BE2C (cell line): ENCODE data around the gene DNAI7.

Experiments
- DNase-seq: peaks from one replicate; pipeline ENCODE4 v3.0.0-alpha.2; 2020
- H3K27me3 ChIP-seq: fragments of 250-450 bp; sonication (Bioruptor Pico); 2 replicates; pipeline ENCODE4 v1.5.1; 2020; ENCODE audit warnings: mild to moderate bottlenecking
- H3K36me3 ChIP-seq: fragments of 250-450 bp; sonication (Bioruptor Pico); 2 replicates; pipeline ENCODE4 v1.5.1; 2020; ENCODE audit warnings: mild to moderate bottlenecking
- H3K4me1 ChIP-seq: fragments of 250-450 bp; sonication (Bioruptor Pico); 2 replicates; pipeline ENCODE4 v1.5.1; 2020
- H3K4me3 ChIP-seq: 2 replicates; pipeline ENCODE4 v1.5.1; 2011; ENCODE audit warnings: low read depth, low read length
- H3K9me3 ChIP-seq: fragments of 250-450 bp; sonication (Bioruptor Pico); 2 replicates; pipeline ENCODE4 v1.5.1; 2020
- TF ChIP-seq, protein P1 (sequence below): IDR thresholded peaks from 2 replicates; pipeline ENCODE4 v1.5.1; 2012; ENCODE audit warnings: mild to moderate bottlenecking, low read depth, low read length

Gene DNAI7

DNA sequence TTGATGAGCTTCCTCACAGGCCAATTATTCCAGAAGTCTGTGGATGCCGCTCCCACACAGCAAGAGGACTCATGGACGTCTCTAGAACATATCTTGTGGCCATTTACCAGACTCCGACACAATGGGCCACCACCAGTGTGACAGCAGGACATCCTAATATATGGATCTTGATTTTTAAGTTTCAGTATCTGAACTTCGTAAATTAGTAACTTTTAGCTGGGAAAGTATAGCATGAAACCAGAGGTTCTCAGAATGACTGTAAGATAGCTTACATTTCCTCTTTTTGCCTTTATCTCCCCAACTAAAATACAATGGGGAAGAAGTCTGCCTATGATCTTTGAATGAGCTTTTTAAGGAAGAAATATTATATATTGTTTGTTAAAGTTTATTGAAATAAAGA lies 87.0 kb downstream of the DNAI7 start:
- no peak for DNase-seq
- TF ChIP-seq, protein P1, sequence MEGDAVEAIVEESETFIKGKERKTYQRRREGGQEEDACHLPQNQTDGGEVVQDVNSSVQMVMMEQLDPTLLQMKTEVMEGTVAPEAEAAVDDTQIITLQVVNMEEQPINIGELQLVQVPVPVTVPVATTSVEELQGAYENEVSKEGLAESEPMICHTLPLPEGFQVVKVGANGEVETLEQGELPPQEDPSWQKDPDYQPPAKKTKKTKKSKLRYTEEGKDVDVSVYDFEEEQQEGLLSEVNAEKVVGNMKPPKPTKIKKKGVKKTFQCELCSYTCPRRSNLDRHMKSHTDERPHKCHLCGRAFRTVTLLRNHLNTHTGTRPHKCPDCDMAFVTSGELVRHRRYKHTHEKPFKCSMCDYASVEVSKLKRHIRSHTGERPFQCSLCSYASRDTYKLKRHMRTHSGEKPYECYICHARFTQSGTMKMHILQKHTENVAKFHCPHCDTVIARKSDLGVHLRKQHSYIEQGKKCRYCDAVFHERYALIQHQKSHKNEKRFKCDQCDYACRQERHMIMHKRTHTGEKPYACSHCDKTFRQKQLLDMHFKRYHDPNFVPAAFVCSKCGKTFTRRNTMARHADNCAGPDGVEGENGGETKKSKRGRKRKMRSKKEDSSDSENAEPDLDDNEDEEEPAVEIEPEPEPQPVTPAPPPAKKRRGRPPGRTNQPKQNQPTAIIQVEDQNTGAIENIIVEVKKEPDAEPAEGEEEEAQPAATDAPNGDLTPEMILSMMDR, result no peak
- no peaks in the 10 kb centered on the region for H3K36me3 ChIP-seq
- H3K4me3 ChIP-seq, result no peak overlapping the region
- no peaks in the 10 kb centered on the region for H3K9me3 ChIP-seq
- no peaks in the 10 kb centered on the region for H3K4me1 ChIP-seq
- peaks cover 9% of the 10 kb centered on the region for H3K27me3 ChIP-seq

DNA sequence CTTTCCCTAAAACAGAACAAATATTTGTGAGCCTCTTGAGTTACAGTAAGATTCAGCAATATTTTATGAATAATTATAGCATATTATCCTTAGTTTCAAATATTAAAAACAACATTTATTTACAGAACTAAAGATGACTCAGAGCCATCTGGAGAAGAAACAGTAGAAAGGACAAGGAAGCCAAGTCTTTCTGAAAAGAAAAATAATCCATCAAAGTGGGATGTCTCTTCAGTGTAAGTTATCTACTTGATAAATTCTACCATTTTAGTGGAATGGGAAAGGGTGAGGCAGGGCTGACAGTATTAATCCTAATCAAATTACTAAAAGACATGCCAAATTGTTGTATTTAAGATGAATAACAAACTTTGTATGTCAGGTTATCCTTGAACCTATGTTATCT lies 88.1 kb downstream of the DNAI7 start:
- Histone ChIP-seq H3K4me3 (no peak overlapping the region), H3K9me3 (no peaks in the 10 kb centered on the region), H3K27me3 (peaks cover 20% of the 10 kb centered on the region), H3K4me1 (no peaks in the 10 kb centered on the region), H3K36me3 (no peaks in the 10 kb centered on the region)
- TF ChIP-seq, protein P1, result no peak
- no peak for DNase-seq

DNA sequence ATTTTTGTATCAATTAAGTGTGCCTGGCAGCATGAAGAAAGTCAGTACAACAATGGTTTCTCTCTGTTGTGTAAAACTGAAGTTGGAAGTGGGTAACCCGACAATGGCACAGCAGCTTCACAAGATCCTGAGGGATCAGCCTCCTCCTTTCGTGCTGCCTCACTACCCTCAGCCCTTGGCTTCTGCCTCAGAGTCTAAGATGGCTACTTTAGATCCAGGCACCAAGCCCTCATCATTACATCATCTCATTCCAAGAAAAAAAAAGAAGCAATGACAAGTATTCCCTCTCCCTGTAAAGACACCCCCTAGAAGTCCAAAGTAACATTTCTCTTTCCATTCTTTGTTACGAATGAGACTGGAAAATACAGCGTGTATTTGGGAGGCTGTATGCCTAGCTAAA lies 92.6 kb downstream of the DNAI7 start:
- DNase-seq, result no peak
- TF ChIP-seq, protein P1, result no peak
- H3K9me3 ChIP-seq, result no peaks in the 10 kb centered on the region
- H3K27me3 ChIP-seq, result peaks cover 20% of the 10 kb centered on the region
- H3K4me1 ChIP-seq, result no peaks in the 10 kb centered on the region
- H3K36me3 ChIP-seq, result no peaks in the 10 kb centered on the region
- no peak overlapping the region for H3K4me3 ChIP-seq

DNA sequence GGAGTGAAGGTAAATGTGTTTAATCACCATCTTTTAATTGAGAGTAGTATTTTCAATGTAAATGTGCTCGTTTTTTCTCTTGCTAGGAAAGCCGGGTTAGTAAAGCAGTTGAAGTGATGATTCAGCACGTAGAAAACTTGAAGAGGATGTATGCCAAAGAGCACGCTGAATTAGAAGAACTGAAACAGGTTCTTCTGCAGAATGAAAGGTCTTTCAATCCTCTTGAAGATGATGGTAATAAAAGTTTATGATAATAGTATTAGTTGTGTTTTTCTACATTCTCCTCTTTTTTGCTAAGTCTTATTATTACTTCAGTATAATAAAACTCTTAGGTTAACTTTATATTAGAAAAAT lies 93.9 kb downstream of the DNAI7 start:
- Histone ChIP-seq H3K9me3 (no peaks in the 10 kb centered on the region), H3K4me3 (no peak overlapping the region), H3K27me3 (peaks cover 24% of the 10 kb centered on the region), H3K36me3 (no peaks in the 10 kb centered on the region), H3K4me1 (no peaks in the 10 kb centered on the region)
- TF ChIP-seq, protein P1, result no peak
- DNase-seq, result no peak

DNA sequence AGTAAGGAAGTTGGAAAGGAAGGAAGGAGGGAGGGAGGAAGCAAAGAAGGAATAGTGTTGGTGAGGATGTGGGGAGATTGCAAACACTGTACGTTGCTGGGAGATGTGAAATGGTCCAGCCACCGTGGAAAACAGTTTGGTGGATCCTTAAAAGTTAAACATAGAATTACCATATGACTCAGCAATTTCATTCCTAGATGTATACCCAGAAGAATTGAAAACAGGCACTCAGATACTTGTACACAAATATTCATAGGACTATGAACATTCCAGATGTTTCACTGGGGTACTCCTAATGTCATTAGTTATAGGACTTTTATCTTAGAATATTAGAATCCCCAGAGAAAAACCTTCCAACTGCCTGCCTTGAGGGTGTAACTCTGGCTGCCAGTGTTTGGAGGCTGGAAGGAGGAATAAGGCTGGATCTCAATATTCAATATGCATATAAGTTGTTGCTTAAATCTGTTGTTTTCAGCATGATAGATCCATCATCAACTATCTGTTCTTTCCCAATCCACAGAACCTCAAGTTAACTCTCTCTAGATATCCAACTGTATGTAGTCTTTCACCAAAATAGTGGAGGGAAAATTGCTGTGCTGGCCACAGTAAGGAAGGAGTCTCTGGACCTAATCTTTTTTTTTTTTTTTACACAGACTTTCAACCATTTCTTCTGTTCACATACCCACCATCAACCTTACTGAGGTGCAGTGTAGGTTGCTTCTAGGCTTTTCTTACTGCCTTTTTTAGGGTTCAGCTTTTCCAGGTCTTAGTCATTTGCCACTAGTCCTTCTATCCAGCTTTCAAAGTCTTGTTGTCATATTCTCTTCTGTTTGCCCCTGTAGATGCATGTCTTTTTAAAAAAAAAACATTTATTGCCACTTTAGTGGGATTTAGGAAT lies 94.5 kb downstream of the DNAI7 start:
- TF ChIP-seq, protein P1, result no peak
- no peaks in the 10 kb centered on the region for H3K36me3 ChIP-seq
- H3K4me3 ChIP-seq, result no peak overlapping the region
- H3K9me3 ChIP-seq, result no peaks in the 10 kb centered on the region
- no peak for DNase-seq
- no peaks in the 10 kb centered on the region for H3K4me1 ChIP-seq
- H3K27me3 ChIP-seq, result peaks cover 20% of the 10 kb centered on the region

DNA sequence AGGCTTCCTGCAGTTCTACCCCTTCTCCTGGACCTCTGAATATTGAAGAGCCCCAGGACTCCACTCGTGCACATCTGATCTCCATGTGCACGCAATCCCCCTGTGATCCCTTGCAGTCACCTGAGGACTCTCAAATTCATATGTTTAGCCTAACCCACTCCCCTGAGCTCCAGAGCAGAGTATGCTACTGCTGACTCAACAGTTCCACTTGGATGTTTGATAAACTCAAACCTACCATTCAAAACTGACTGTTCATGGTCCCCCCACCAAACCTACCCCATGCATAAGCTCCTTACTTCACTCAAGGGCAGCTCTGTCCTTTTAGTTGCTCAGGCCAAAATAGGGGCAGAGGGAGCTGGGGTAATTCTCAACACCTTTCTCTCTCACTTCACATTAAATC lies 96.0 kb downstream of the DNAI7 start:
- no peak for DNase-seq
- Histone ChIP-seq H3K9me3 (no peaks in the 10 kb centered on the region), H3K4me1 (no peaks in the 10 kb centered on the region), H3K4me3 (no peak overlapping the region), H3K27me3 (peaks cover 18% of the 10 kb centered on the region), H3K36me3 (no peaks in the 10 kb centered on the region)
- TF ChIP-seq, protein P1, result no peak
